HS-5 (cell line): ENCODE results near the gene LAMA5.

Experiments used
- DNase-seq: peaks from one replicate; pipeline ENCODE4 v3.0.0-alpha.2; 2012; ENCODE audit warnings: low read depth

Gene LAMA5

DNA sequence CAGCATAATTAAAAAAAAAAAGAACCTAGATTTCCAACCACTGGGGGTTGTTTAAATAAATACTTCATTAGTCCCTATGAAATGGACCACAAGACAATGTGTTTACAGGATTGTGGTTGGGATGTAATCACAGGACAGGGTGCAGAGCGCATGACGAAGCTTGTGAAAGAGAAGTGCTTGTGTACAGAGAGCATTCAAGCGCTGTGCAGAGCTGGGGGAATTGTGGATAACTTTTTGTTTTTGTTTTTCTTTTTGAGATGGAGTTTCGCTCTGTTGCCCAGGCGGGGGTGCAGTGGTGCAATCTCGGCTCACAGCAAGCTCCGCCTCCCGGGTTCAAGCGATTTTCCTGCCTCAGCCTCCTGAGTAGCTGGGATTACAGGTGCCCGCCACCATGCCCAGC lies 22.3 kb downstream of the LAMA5 start:
- DNase-seq: no peak

DNA sequence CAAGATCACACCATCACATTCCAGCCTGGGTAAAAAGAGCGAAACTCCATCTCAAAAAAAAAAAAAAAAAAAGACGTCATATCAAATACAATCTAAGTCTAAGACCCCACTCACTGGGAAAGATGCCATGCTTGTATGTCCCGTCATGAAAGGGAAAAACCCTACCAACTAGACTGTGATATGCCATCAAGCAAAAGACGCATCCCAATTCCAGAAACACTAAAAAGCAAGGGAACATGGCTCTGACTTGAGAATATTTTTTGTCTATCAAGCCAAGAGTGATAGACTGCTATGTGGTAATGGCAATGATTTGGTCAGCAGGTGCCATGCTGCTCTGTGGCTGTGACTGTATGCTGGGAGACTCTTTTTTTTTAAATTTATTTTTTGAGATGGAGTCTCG lies 23.0 kb downstream of the LAMA5 start:
- no peak for DNase-seq

DNA sequence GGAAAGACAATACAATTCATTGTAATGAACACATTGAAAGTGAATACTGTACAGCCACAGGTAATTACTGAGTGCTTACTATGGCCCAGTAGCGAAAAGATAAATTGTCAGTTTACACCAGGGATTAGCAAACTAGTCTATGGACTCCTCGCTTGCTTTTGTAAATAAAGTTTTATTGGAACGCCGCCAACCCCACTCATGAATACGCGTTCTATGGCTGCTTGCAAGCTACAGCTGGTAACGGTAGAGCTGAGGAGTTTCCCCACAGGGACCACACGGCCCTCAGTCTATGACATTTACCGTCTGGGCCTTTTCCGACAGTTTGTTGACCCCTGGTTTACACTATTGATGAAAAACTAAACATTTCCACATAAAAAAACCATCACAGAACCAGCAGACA lies 24.2 kb downstream of the LAMA5 start:
- no peak for DNase-seq

DNA sequence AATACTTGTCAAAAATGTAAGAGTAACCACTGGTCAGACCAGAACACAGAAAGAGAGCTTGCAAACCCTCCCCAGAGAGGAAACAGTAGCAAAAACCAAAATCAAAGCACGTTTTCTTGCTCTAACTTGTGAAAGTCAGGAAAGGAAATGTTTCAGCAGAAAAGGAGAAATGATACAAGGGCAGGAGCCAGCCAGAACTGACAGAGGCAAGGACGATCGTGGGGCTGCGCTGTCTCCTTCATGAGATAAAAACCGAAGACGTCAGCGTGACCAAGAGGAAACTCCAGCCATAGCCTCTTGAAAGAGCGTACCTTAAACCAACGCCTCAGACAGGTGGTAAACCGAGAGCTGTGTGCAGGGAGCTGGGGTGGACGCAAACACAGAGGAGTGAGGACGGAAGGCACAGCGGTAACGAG lies 27.5 kb downstream of the LAMA5 start:
- no peak for DNase-seq

DNA sequence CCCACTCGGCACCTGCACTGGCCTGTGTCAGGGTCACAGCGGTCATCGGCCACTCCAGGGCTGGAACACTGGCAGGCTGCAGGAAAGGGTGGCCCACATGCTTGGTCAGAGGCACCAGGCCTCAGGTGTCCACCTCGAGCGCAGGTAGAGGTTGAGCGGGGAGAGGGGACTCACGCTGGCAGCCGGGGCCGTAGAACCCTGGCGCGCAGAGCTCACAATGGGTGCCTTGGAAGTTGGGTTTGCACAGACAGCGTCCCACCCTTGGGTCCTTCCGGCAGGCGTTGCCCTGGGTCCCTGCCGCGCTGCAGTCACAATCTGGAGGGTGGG lies 28.9 kb downstream of the LAMA5 start:
- no peak for DNase-seq

DNA sequence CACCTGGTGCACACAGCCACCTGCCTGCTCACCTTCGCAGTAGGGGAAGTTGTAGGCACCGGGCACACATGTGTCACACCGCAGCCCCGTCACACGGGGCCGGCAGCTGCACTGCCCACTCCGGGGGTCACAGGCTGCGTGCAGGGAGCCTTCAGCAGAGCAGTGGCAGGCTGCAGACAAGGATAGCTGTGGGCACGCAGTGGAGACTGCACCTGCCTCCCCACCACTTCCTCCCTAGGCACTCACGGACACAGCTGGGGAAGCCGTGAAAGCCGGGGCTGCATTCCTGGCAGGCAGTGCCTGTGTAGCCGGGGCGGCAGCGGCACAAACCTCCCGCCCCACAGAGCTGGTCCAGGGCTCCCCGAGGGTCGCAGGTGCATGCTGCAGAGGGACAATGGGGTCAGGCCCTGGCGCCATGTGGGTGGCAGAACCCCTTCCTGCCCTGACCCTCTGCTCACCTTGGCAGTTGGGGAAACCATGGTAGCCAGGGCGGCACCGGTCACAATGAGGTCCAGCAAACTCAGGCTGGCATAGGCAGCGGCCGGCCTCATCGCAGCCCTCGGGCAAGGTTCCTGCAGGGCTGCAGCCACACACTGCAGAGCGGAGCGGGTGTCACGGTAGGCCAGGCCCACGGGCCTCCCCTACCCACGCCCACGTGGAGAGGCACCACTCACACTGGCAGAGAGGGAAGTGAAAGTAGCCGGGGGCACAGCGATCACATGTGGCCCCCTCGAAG lies 29.4 kb downstream of the LAMA5 start:
- DNase-seq: no peak

DNA sequence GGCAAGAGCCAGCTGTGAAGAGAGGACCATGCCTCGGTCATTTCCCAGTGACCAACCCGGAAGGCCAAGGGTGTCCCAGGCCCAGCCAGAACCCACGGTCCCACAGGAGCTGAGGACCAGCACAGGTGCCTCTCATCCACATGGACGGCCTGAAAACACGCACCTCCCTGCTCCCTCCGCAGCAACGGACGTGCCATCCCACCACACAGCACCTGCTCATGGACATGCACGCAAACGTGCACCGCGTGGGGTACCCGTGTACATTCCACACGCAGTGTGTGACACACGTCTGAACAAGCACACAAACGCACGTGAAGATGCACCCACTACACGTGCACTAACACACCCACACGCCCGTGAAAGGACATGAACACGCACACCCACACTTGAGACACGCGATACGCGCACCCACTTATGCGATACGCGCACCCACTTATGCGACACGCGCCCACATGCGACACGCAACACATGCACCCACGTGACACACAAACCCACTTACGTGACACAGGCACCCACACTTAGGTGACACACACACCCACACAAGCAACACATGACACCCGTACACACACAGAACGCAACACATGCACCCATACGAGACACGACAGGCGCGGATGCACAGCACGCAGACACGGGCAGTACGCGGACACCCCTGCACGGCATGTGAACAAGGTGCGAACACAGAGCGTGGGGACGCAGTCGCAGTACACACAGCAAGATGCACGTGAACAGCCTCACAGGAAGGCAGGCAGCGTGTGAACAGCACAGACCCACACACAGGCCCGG lies 30.1 kb downstream of the LAMA5 start:
- DNase-seq: no peak

DNA sequence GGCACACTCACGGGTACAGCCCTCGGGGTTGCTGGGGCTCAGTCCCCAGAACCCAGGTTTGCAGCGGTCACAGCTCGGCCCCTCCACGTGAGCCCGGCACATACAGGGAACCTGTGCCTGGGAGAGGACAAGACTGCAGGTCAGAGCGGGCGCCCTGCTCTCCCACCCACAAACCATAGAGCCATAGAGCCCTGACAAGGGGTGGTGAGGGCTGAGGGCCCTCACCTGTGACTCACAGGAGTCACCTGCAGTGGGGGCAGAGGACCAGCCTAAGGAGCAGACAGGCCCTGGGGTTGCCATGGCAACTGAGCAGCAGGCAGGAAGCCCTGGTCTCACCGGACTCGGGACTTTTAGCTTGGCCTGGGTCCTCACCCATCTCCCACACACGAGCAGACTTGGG lies 30.8 kb downstream of the LAMA5 start:
- no peak for DNase-seq

DNA sequence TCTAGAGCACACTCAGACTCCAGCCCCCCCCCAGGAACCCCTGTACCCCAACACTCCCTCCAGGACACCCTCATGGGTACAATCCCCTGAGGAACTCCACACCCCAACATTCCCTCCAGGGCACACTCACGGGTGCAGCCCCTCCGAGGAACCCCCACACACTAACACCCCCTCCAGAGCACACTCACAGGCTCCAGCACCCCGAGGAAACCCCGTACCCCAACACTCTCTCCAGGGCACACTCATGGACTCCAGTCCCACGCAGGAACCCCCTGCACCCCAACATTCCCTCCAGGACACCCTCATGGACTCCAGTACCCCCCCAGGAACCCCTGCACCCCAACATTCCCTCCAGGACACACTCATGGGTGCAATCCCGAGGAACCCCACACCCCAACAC lies 31.6 kb downstream of the LAMA5 start:
- no peak for DNase-seq

DNA sequence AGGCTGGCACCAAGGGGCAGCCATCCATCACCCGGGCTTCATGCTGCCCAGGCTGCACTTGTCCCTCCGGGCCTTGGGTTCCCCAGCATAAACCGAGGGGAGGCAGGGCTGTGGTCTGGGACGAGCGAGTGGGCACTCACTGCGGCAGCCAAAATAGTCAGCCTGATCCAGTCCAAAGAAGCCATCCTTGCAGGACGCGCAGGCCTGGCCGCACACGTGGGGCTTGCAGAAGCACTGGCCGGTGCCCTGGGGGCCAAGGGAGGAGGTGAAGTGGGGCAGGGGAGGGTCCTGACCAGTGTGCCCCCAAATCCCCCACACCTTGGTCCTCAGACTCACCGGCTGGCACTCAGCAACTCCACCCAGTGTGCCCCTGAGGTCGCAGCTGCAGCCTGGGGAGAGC lies 32.2 kb downstream of the LAMA5 start:
- DNase-seq: no peak

DNA sequence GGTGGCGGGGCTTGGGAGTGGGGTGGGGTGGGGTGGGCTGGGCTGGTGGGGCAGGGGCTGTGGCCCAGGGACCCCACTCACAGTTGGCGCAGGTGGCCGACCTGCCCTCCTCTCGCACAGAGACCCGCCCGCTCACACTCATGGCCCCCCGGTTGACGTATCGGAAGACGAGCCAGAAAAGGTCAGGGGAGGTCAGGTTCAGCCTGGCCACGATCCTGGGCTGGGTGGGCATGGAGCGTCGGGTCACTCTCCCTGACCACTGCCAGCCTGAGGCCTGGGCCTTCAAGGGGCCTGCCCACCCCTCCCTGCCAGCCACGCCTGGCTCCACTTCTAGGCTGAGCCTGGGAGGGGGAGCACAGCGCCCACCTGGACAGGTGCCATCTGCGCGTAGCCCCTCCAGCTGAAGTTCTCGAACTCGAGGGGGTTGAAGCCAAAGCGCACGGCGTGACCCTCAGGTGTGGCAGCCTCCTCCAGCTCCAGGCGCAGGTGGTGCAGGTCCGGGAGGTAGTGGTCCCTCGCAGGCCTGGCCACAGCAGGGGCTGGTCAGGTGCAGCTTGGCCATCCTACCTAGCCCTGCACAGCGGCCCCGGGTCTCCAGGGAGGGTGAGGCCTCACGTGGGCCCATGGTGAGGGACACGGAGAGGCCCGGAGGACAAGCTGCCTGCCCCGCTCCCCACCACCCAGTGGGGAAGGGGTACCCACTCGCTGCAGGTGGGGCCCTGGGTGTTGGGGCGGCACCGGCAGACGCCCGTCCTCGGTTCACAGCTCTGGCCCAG lies 33.1 kb downstream of the LAMA5 start:
- DNase-seq: no peak

DNA sequence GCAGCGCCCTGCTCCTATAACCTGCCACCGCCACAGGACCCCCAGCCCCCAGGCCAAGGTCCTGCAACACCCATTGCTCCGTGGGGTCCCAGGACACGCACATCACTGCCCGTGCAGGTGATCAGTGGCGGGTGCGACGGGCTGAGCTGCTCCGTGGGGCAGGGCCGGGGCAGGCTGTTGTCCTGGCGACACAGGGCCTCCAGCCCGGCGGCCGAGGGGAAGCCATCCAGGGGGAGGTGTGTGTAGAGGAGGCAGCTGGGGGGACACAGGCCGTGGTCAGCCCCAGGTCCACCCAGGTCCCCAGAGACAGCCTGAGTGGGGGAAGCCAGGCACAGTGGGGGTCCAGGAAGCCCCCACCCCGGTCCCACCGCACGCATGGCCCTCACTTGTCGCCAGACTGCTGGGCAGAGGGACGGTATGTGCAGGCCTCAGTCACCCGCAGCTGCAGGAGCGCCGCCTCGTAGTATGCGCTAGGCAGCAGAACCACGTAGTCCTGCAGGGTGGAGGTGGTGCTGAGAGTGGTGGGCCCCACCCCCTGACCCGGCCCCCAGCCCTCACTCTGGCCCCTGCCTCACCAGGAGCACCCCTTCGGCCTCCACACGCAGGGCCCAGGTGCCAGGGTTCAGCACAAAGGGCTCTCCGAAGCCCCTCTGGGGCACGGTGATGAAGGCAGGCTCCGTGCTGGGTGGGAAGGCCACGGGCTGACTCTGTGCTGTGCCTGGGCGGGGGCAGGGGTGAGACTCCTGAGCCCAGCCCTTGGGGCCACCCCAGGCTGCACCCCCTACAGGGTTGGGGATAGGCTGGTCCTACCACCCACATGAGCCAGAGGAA lies 33.9 kb downstream of the LAMA5 start:
- no peak for DNase-seq

DNA sequence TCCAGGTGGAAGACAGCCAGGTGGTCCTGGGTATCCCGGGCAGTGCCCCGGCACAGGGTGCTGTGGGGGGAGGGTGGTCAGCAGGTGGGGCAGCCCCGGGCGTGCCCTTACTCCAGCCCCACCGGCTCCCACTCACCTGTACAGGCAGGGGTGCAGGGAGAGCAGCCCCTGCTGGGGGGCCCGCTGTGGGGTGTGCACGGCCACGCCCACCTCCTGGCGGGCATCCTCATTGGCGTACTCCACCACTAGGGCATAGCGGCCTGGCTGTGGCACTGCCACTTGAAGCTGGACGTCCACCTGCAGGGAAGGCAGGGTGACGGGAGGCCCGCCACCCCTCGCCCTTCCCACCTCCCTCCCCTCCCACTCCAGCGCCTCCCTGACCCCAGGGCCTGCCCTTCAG lies 34.7 kb downstream of the LAMA5 start:
- DNase-seq: no peak

DNA sequence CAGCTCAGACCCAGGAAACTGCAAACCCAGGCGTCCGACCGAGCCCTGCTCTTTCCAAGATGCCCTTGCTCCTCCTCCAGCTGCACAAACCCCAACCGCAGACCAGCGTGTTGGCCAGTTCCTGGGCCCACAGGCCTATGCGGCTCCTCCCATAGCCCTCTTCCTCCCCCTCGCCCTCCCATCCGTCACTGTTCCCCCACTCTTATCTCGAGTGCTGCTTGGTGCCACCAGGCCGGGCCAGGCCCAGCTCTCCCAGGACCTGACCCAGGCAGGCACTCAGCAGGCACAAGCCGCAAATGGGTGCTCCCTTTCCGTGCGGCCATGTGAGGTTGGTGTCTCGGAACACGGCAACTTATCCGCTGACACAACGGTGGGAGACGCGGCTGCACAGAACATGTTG lies 35.8 kb downstream of the LAMA5 start:
- DNase-seq: no peak

DNA sequence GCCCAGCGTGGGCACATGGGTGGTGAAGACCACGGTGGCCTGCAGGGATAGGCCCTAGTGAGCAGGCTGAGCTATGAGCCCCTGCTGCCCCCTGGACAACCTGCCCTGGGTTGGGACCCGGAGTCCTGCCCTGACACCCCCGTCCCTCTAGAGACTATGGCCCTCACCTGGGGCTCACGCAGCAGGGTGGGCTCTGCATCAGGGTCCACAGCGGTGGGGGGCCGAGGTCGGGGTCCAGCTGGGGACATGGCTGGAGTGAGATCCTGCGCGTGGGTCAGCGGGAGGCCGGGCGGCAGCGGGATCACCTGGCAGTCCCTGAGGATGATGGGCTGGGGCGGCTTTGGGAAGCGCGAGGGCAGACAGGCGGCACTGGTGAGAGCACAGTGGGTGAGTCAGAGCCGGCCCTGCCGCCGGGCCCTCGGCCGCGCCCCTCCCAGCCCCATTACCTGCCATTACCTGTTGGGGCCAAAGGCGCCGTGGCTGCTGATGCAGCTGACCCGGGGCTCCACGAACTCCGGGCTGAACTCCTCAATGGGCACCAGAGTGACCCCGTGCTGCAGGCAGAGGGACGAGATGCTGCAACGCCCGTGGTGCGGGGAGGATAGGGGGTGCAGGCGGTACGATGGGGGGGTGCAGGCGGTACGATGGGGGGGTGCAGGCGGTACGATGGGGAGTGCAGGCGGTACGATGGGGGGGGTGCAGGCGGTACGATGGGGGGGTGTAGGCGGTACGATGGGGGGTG lies 36.4 kb downstream of the LAMA5 start:
- DNase-seq: no peak

DNA sequence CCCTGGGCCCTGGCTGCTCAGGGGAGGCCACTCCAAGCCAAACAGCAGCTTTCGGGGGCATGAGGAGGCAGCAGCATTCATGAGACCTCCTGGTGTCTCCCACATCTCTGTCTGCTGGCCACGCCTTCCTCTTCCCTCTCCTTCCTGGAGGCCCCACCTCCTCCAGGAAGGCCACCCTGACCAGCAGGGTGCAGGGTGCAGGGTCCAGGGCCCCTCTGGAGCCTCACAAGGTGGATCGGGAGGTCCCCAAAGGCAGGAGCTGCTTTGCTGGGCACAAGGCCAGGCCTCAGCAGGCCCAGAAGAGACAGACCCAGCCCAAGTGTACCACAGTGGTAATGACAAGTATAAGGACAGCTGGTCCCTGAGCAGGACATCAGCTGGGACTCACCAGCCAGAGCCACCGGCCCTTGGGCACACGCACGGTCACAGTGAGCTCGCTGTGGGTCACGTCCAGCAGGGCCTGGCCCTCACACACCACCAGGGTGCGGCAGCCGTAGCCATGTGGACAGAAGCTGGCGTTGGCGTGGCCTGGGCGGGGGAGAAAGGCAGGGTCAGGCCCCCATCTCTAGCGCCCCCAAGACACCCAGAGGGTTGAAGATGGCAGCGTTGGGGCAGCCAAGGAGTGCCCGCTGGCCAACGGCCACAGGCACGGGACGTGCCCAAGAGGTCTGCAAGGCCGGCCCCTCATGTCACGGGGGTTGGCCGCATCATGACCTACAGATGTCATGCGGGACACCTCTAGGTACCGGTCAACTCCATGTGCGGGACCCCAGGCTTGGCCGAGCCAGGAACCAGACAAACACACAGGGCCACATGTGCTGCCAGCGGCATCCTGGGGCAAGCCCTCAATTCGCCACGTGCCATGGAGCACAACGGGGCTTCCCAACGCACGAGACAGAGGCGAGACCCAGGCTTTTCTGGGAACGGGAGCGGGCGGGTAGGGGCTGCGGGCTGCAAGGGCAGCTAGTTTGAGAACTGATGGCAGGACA lies 37.4 kb downstream of the LAMA5 start:
- no peak for DNase-seq

DNA sequence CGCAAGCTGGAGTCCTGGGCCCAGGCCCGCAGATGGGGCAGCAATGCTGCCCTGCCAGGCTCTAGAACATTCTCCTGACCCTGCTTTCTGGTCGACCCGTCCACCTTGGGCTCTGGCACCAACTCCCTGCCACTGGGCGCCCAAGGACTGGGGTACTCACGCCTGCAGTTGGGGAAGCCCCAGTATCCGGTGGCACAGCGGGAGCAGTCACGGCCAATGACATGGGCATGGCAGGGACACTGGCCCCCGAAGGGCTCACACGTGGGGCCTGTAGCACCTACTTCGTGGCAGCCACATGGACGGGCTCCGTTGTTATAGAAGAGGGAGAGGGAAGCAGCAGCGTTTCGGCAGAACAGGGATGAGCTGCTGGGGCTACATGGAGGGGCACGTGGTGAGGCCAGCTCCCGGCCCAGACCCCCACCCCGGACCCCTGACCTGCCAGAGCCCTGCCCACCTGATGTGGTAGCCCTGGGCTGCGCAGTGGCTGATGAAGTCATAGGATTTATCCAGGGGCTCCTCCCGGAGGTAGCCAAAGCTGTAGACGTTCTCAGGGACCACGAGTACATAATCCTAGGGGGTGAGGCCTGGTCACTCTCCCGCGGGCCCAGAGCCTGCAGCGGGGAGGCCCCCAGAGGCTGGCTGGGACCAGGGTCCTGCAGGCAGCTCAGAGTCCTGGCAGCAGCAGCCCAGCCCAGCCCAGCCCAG lies 38.3 kb downstream of the LAMA5 start:
- no peak for DNase-seq

DNA sequence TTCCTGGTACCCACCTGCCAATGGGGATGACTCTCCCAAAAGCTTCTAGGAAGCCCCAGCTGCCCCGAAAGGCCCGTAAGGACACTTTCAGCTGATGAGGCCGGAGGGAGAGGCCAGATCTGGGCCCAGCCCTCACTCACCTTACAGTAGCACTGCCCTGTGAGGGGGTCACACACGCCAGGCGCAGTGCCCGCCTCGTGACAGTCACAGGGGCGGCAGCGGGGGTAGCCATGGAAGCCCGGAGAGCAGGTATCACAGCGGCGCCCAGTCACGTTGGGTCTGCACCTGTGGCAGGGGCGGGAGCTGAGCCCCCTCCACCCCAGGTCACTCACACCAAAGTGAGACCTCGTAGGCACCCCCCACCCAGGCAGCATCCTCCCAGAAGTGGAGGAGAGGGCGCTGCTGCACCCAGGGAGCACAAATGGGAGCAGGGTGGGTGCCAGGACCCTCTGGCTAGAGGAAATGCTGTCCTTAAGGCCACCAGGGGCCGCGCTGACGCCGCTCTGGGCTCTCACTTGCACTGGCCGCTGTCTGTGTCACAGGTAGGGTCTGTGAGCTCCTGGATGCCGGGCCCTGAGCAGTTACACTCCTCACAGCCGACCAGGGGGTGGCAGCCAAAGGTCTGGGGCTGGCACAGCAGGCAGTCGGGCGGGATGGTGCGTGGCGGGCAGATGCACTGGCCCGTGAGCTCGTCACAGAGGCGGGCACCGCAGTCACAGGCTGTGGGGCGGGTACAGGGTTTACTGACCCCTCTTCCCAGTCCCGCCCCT lies 39.2 kb downstream of the LAMA5 start:
- DNase-seq: no peak
